NCI-H2029 treated with DMSO at 0.1 percent for 48 hours (cell line): ENCODE measurements around the gene RGS9BP.
A peak's percentile ranks its signal among the peaks of the same experiment; 100 is the strongest.
"Not testable (repeated sequence)": the region's sequence is repeated elsewhere in the genome, so short reads cannot be mapped to it uniquely, and the experiment has no call there.

Experiments
- DNase-seq: peaks from one replicate; lab custom pipeline; 2025; lab: John Stamatoyannopoulos, UW

The RGS9BP gene

GRCh38 chr19:32675720-32676185 lies at the start of gene RGS9BP:
Gene RGS9BP (plus strand): TSS chr19:32675848. CDS start chr19:32676264, 416 bp downstream.
- DNase-seq, result peak; percentile 10

GRCh38 chr19:32626969-32627368 lies 48.7 kb upstream of the RGS9BP start:
- no peak for DNase-seq

- no peak for DNase-seq
Observed at GRCh38 chr19:32627714-32628270, 47.9 kb upstream of the RGS9BP start.

GRCh38 chr19:32630338-32630737 lies 45.3 kb upstream of the RGS9BP start:
- no peak for DNase-seq

- DNase-seq, result no peak
Observed at GRCh38 chr19:32631381-32631780, 44.3 kb upstream of the RGS9BP start.

- no peak for DNase-seq
Observed at GRCh38 chr19:32637480-32637879, 38.2 kb upstream of the RGS9BP start.

- no peak for DNase-seq
Observed at GRCh38 chr19:32638625-32639024, 37.0 kb upstream of the RGS9BP start.

GRCh38 chr19:32642771-32643170 lies 32.9 kb upstream of the RGS9BP start:
- DNase-seq, result no peak

GRCh38 chr19:32646556-32646955 lies 29.1 kb upstream of the RGS9BP start:
- no peak for DNase-seq

GRCh38 chr19:32647361-32647760 lies 28.3 kb upstream of the RGS9BP start:
- DNase-seq, result no peak

GRCh38 chr19:32649751-32650150 lies 25.9 kb upstream of the RGS9BP start:
- DNase-seq, result no peak

- DNase-seq, result no peak
Observed at GRCh38 chr19:32650671-32651070, 25.0 kb upstream of the RGS9BP start.

GRCh38 chr19:32651729-32652140 lies 23.9 kb upstream of the RGS9BP start:
- DNase-seq, result no peak

GRCh38 chr19:32652331-32652730 lies 23.3 kb upstream of the RGS9BP start:
- DNase-seq, result not testable (repeated sequence)

GRCh38 chr19:32652894-32653598 lies 22.6 kb upstream of the RGS9BP start:
- DNase-seq, result peak; percentile 79

GRCh38 chr19:32653599-32653915 lies 22.1 kb upstream of the RGS9BP start:
- no peak for DNase-seq

- not testable (repeated sequence) for DNase-seq
Observed at GRCh38 chr19:32656379-32656778, 19.3 kb upstream of the RGS9BP start.

- DNase-seq, result no peak
Observed at GRCh38 chr19:32658075-32658474, 17.6 kb upstream of the RGS9BP start.

- DNase-seq, result no peak
Observed at GRCh38 chr19:32658527-32658926, 17.1 kb upstream of the RGS9BP start.

- DNase-seq, result no peak
Observed at GRCh38 chr19:32661318-32661717, 14.3 kb upstream of the RGS9BP start.

- DNase-seq, result no peak
Observed at GRCh38 chr19:32662186-32662585, 13.5 kb upstream of the RGS9BP start.

- no peak for DNase-seq
Observed at GRCh38 chr19:32666084-32666483, 9.6 kb upstream of the RGS9BP start.

GRCh38 chr19:32669310-32669709 lies 6.3 kb upstream of the RGS9BP start:
- DNase-seq, result no peak
